Neuronal stem cell (in vitro differentiated cells): ENCODE results near the gene CDC25A.
A peak's percentile ranks its signal among the peaks of the same experiment; 100 is the strongest.

Experiments used
- DNase-seq: peaks from one replicate; pipeline ENCODE4 v3.0.0-alpha.2; 2013; ENCODE audit warnings: low spot score
- H2AFZ ChIP-seq: one replicate; pipeline ENCODE4 v1.6.1; 2013; ENCODE audit warnings: mild to moderate bottlenecking, low read length, inconsistent platforms
- H2AK5ac ChIP-seq: 2 replicates; pipeline ENCODE4 v1.6.1; 2013; ENCODE audit warnings: low read depth, mild to moderate bottlenecking, inconsistent platforms, low read length, moderate library complexity, mixed read lengths
- H2BK120ac ChIP-seq: 2 replicates; pipeline ENCODE4 v1.6.1; 2013; ENCODE audit warnings: low read depth, mild to moderate bottlenecking, inconsistent platforms, low read length, moderate library complexity, mixed read lengths
- H2BK12ac ChIP-seq: one replicate; pipeline ENCODE4 v1.6.1; 2013; ENCODE audit warnings: low read length, inconsistent platforms
- H2BK15ac ChIP-seq: 2 replicates; pipeline ENCODE4 v1.6.1; 2013; ENCODE audit warnings: mild to moderate bottlenecking, low read length, inconsistent platforms, mixed read lengths
- H2BK5ac ChIP-seq: one replicate; pipeline ENCODE4 v1.6.1; 2013; ENCODE audit warnings: inconsistent platforms, mild to moderate bottlenecking, low read length, moderate library complexity
- H3K14ac ChIP-seq: one replicate; pipeline ENCODE4 v1.6.1; 2013; ENCODE audit warnings: low read length, inconsistent platforms
- H3K18ac ChIP-seq: 2 replicates; pipeline ENCODE4 v1.6.1; 2013; ENCODE audit warnings: low read length, inconsistent platforms
- H3K23ac ChIP-seq: 2 replicates; pipeline ENCODE4 v1.6.1; 2013; ENCODE audit warnings: low read depth, mild to moderate bottlenecking, mixed read lengths, low read length, inconsistent platforms; ENCODE audit not compliant: poor library complexity
- H3K27ac ChIP-seq: replicated peaks from 3 replicates; pipeline ENCODE4 v1.5.1; 2013; ENCODE audit warnings: low read length, inconsistent platforms
- H3K27me3 ChIP-seq, 3 experiments: 2 replicates each; pipeline ENCODE4 v1.6.1; 2013; ENCODE audit warnings: low read length in 3 of 3, mild to moderate bottlenecking in 2 of 3, inconsistent platforms in 1 of 3, low read depth in 1 of 3, mixed read lengths in 1 of 3, moderate library complexity in 1 of 3; ENCODE audit not compliant: control insufficient read depth in 3 of 3, insufficient read depth in 3 of 3
- H3K36me3 ChIP-seq, 2 donors: replicated peaks in 1 of 2; 2 replicates each; pipeline ENCODE4 v1.6.1; 2013; ENCODE audit warnings: low read length in 2 of 2; ENCODE audit not compliant: control insufficient read depth in 2 of 2, insufficient read depth in 2 of 2
- H3K4ac ChIP-seq: 2 replicates; pipeline ENCODE4 v1.6.1; 2013; ENCODE audit warnings: inconsistent platforms, mild to moderate bottlenecking, low read length, moderate library complexity
- H3K4me1 ChIP-seq, 2 donors: 1 replicate in 1 of 2; 2 replicates in 1 of 2; pipeline ENCODE4 v1.6.1; 2013; ENCODE audit warnings: low read length in 2 of 2, low read depth in 1 of 2; ENCODE audit not compliant: control insufficient read depth in 2 of 2, insufficient read depth in 1 of 2
- H3K4me2 ChIP-seq: one replicate; pipeline ENCODE4 v1.6.1; 2013; ENCODE audit warnings: mild to moderate bottlenecking, low read length, inconsistent platforms; ENCODE audit not compliant: insufficient read depth, poor library complexity, severe bottlenecking
- H3K4me3 ChIP-seq, 2 donors: 2 replicates each; pipeline ENCODE4 v1.5.1; 2013; ENCODE audit warnings: low read length in 2 of 2, mild to moderate bottlenecking in 2 of 2, inconsistent platforms in 1 of 2, moderate library complexity in 1 of 2
- H3K79me1 ChIP-seq: one replicate; pipeline ENCODE4 v1.6.1; 2013; ENCODE audit warnings: low read depth, mild to moderate bottlenecking, inconsistent platforms, low read length, moderate library complexity
- H3K9ac ChIP-seq: one replicate; pipeline ENCODE4 v1.6.1; 2013; ENCODE audit warnings: mild to moderate bottlenecking, low read depth, low read length, inconsistent platforms; ENCODE audit not compliant: poor library complexity
- H3K9me3 ChIP-seq, 2 donors: replicated peaks in 1 of 2; 2 replicates each; pipeline versions ENCODE3 to v1.6.1; 2013; ENCODE audit warnings: low read length in 2 of 2, mild to moderate bottlenecking in 2 of 2, inconsistent platforms in 1 of 2, low read depth in 1 of 2, mixed read lengths in 1 of 2, moderate library complexity in 1 of 2; ENCODE audit not compliant: control insufficient read depth in 2 of 2, insufficient read depth in 1 of 2
- H4K8ac ChIP-seq: one replicate; pipeline ENCODE4 v1.6.1; 2013; ENCODE audit warnings: low read depth, mild to moderate bottlenecking, inconsistent platforms, low read length, moderate library complexity
- H4K91ac ChIP-seq: one replicate; pipeline ENCODE4 v1.6.1; 2013; ENCODE audit warnings: low read length, low read depth, mild to moderate bottlenecking, inconsistent platforms; ENCODE audit not compliant: poor library complexity
- WGBS, 2 donors: extraction: QIAGEN DNeasy Blood & Tissue Kit; methylation state at CpG; one replicate each; pipeline ENCODE4 v1.1.7; 2013; ENCODE audit warnings: missing lambda C conversion rate in 2 of 2, mixed read lengths in 1 of 2; ENCODE audit not compliant: insufficient read length in 2 of 2, insufficient replicate concordance in 1 of 2; ENCODE audit errors: extremely low coverage in 2 of 2; 5-methylcytosine and 5-hydroxymethylcytosine counted together

CDC25A gene

DNA sequence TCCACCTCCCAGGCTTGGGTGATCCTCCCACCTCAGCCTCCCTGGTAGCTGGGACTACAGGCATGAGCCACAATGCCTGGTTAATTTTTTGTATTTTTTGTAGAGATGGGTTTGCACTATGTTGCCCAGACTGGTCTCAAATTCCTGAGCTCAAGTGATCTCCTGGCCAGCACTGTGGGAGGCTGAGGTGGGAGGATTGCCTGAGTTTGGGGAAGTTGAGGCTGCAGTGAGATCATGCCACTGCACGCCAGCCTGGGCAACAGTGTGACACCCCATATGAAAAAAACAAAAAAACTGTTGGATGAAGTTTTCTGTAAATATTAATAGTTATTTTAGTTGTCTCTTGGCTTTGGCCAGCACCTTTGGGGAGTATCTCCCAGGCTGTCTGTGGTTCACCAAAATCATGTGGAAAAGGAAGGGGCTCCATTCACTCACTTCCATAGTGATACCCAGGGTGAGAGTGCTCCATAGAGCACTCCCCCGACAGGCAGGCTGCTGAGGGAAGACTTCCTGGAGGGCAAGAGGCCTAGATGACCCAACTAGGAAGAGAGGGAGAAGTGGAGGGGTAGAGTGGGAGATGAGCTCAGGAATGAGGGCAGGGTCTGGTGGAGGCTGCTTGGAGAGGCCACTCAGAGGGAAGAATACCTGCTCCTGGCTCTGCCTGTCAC, 47.1 kb downstream of the CDC25A start:
- no peak overlapping the region for H3K4me3 ChIP-seq
- H3K4ac ChIP-seq = no peak overlapping the region
- no peak overlapping the region for H2AK5ac ChIP-seq
- no peaks in the 10 kb centered on the region for H3K27me3 ChIP-seq
- H2BK15ac ChIP-seq = no peak overlapping the region
- H3K4me1 ChIP-seq = peaks cover 0 to 4% of the 10 kb centered on the region in 2 donors
- no peak for DNase-seq
- H3K9ac ChIP-seq = no peak overlapping the region
- no peak overlapping the region for H4K91ac ChIP-seq
- H2BK12ac ChIP-seq = no peak overlapping the region
- H2AFZ ChIP-seq = no peak overlapping the region
- H3K14ac ChIP-seq = no peak overlapping the region
- no CpG with 5 or more reads among the region's 2 CpGs for WGBS, 2 donors
- H3K23ac ChIP-seq = no peak overlapping the region
- H3K27ac ChIP-seq = no peak overlapping the region
- peaks cover 2% of the 10 kb centered on the region for H3K79me1 ChIP-seq
- no peak overlapping the region for H3K4me2 ChIP-seq
- H3K9me3 ChIP-seq = peaks cover 0 to 2% of the 10 kb centered on the region in 2 donors
- H3K36me3 ChIP-seq = no peaks in the 10 kb centered on the region
- H4K8ac ChIP-seq = no peak overlapping the region
- H2BK5ac ChIP-seq = no peak overlapping the region
- peak overlapping the region; percentile 27 for H3K18ac ChIP-seq
- no peak overlapping the region for H2BK120ac ChIP-seq

DNA sequence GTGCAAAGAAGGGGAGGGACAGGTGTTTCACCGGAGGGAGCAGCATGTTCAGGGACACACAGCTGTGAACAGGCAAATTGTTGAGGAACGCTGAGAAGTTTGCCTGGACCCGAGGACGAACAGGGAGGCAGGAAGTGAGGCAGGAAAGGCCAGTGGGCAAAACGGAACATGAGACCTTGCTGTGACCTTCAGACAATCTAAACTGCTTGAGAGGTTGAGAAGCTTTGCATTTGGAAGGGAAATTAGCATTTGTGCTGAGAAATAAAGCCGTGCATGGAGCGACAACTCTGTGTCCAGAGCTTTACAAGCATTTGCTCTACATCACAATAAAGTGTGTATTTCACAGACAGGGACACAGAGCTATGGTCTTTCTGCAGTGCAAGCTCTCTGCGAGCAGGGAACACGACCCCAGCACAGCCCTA, 47.9 kb downstream of the CDC25A start:
- H4K8ac ChIP-seq = no peak overlapping the region
- no peak for DNase-seq
- no peak overlapping the region for H3K14ac ChIP-seq
- no peak overlapping the region for H4K91ac ChIP-seq
- peaks cover 4 to 6% of the 10 kb centered on the region in 2 donors for H3K4me1 ChIP-seq
- no peaks in the 10 kb centered on the region for H3K36me3 ChIP-seq
- H3K9ac ChIP-seq = no peak overlapping the region
- H2BK15ac ChIP-seq = no peak overlapping the region
- H2AK5ac ChIP-seq = no peak overlapping the region
- peaks cover 2% of the 10 kb centered on the region for H3K79me1 ChIP-seq
- H3K4me3 ChIP-seq = peak overlapping the region in 1 of 2 donors; percentile 18
- H3K27ac ChIP-seq = no peak overlapping the region
- H3K23ac ChIP-seq = no peak overlapping the region
- peak overlapping the region; percentile 80 for H2AFZ ChIP-seq
- WGBS, 2 donors = no CpG with 5 or more reads among the region's 9 CpGs
- H3K27me3 ChIP-seq = no peaks in the 10 kb centered on the region
- H3K4ac ChIP-seq = no peak overlapping the region
- no peak overlapping the region for H2BK12ac ChIP-seq
- H2BK120ac ChIP-seq = no peak overlapping the region
- peak overlapping the region; percentile 67 for H3K18ac ChIP-seq
- no peak overlapping the region for H3K4me2 ChIP-seq
- peaks cover 0 to 2% of the 10 kb centered on the region in 2 donors for H3K9me3 ChIP-seq
- H2BK5ac ChIP-seq = no peak overlapping the region

- H3K18ac ChIP-seq = no peak overlapping the region
- no peak overlapping the region for H3K23ac ChIP-seq
- no peak overlapping the region for H2BK120ac ChIP-seq
- DNase-seq = no peak
- no peak overlapping the region for H4K8ac ChIP-seq
- H2BK5ac ChIP-seq = no peak overlapping the region
- no peak overlapping the region for H4K91ac ChIP-seq
- WGBS, 2 donors = no CpG with 5 or more reads among the region's 7 CpGs
- no peak overlapping the region for H3K4ac ChIP-seq
- H3K4me2 ChIP-seq = no peak overlapping the region
- H3K9me3 ChIP-seq = peaks cover 0 to 2% of the 10 kb centered on the region in 2 donors
- H3K14ac ChIP-seq = no peak overlapping the region
- H3K27me3 ChIP-seq = no peaks in the 10 kb centered on the region
- no peak overlapping the region for H2AK5ac ChIP-seq
- H2BK12ac ChIP-seq = no peak overlapping the region
- no peak overlapping the region for H2BK15ac ChIP-seq
- H3K4me3 ChIP-seq = peak overlapping the region in 1 of 2 donors; percentile 2
- H3K4me1 ChIP-seq = peaks cover 4 to 6% of the 10 kb centered on the region in 2 donors
- no peak overlapping the region for H3K27ac ChIP-seq
- H3K79me1 ChIP-seq = peaks cover 2% of the 10 kb centered on the region
- H3K9ac ChIP-seq = no peak overlapping the region
- H3K36me3 ChIP-seq = no peaks in the 10 kb centered on the region
- H2AFZ ChIP-seq = no peak overlapping the region
Observed at GRCh38 chr3:48137425-48137999, 50.7 kb downstream of the CDC25A start.

GRCh38 chr3:48135552-48136495, 52.4 kb downstream of the CDC25A start:
- H2BK120ac ChIP-seq = no peak overlapping the region
- no peaks in the 10 kb centered on the region for H3K9me3 ChIP-seq
- no peak overlapping the region for H2BK12ac ChIP-seq
- H2AFZ ChIP-seq = peak overlapping the region; percentile 88
- H3K23ac ChIP-seq = no peak overlapping the region
- H2BK15ac ChIP-seq = no peak overlapping the region
- H4K91ac ChIP-seq = no peak overlapping the region
- H3K27ac ChIP-seq = no peak overlapping the region
- peaks cover 2% of the 10 kb centered on the region for H3K79me1 ChIP-seq
- no peak overlapping the region for H3K4ac ChIP-seq
- no peaks in the 10 kb centered on the region for H3K27me3 ChIP-seq
- no peak overlapping the region for H3K4me3 ChIP-seq
- no CpG with 5 or more reads among the region's 8 CpGs for WGBS, 2 donors
- no peak overlapping the region for H4K8ac ChIP-seq
- H2BK5ac ChIP-seq = no peak overlapping the region
- H3K4me2 ChIP-seq = no peak overlapping the region
- no peak overlapping the region for H3K14ac ChIP-seq
- no peaks in the 10 kb centered on the region for H3K36me3 ChIP-seq
- H3K9ac ChIP-seq = no peak overlapping the region
- DNase-seq = no peak
- no peak overlapping the region for H3K18ac ChIP-seq
- H3K4me1 ChIP-seq = peaks cover 4 to 9% of the 10 kb centered on the region in 2 donors
- no peak overlapping the region for H2AK5ac ChIP-seq
